HG03432 (cell line): ENCODE results near the gene PHLPP2.

Experiments
- ATAC-seq: cut with Tn5 transposase; IDR thresholded peaks from one replicate; pipeline ENCODE4 v1.9.1; 2021; ENCODE audit warnings: mild to moderate bottlenecking, moderate library complexity; ENCODE audit not compliant: unreplicated experiment

Gene PHLPP2, protein sequence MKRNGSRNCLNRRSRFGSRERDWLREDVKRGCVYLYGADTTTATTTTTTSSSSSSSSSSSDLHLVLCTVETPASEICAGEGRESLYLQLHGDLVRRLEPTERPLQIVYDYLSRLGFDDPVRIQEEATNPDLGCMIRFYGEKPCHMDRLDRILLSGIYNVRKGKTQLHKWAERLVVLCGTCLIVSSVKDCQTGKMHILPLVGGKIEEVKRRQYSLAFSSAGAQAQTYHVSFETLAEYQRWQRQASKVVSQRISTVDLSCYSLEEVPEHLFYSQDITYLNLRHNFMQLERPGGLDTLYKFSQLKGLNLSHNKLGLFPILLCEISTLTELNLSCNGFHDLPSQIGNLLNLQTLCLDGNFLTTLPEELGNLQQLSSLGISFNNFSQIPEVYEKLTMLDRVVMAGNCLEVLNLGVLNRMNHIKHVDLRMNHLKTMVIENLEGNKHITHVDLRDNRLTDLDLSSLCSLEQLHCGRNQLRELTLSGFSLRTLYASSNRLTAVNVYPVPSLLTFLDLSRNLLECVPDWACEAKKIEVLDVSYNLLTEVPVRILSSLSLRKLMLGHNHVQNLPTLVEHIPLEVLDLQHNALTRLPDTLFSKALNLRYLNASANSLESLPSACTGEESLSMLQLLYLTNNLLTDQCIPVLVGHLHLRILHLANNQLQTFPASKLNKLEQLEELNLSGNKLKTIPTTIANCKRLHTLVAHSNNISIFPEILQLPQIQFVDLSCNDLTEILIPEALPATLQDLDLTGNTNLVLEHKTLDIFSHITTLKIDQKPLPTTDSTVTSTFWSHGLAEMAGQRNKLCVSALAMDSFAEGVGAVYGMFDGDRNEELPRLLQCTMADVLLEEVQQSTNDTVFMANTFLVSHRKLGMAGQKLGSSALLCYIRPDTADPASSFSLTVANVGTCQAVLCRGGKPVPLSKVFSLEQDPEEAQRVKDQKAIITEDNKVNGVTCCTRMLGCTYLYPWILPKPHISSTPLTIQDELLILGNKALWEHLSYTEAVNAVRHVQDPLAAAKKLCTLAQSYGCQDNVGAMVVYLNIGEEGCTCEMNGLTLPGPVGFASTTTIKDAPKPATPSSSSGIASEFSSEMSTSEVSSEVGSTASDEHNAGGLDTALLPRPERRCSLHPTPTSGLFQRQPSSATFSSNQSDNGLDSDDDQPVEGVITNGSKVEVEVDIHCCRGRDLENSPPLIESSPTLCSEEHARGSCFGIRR (N-terminal part only)

GRCh38 chr16:71724320-71724751, at the start of gene PHLPP2:
Gene PHLPP2, minus strand, starts transcription at chr16:71724701. Its CDS starts 9,906 bp downstream, at chr16:71714795.
- ATAC-seq: no peak

DNA sequence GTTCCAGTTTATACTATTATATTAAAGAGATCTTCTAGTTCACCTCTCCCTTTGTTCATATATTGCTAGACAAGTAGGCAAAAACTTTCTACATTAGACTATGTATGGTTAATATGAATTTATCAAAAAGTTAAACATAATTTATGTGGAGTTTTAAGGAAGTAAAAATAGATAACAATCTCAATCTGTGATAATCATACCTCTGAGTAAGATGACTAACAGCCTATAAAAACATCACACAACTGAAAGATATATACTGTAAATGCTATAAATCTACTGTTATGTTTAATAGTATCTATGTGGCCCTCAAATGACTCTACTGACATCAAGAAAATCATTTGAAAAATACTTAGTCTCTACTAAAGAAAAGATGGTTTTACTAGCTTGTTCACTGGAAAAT, 47.1 kb upstream of the PHLPP2 start:
- ATAC-seq: no peak

DNA sequence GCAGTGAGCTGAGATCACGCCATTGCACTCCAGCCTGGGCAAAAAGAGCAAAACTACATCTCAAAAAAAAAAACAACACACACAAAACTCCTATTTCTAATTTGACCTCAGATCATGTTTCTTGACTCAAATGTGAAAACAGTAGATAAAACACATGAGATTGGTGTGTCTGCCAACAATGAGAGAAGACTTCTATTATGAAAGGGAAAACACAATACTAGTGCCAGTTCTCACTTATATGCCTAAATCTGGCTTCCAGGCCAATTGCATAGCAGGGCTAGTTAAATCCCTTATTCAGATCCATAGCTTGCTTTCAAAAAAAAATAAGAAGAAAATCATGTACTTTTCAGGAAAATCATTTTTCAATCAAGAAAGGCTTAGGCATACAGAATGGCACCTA, 44.7 kb upstream of the PHLPP2 start:
- no peak for ATAC-seq

DNA sequence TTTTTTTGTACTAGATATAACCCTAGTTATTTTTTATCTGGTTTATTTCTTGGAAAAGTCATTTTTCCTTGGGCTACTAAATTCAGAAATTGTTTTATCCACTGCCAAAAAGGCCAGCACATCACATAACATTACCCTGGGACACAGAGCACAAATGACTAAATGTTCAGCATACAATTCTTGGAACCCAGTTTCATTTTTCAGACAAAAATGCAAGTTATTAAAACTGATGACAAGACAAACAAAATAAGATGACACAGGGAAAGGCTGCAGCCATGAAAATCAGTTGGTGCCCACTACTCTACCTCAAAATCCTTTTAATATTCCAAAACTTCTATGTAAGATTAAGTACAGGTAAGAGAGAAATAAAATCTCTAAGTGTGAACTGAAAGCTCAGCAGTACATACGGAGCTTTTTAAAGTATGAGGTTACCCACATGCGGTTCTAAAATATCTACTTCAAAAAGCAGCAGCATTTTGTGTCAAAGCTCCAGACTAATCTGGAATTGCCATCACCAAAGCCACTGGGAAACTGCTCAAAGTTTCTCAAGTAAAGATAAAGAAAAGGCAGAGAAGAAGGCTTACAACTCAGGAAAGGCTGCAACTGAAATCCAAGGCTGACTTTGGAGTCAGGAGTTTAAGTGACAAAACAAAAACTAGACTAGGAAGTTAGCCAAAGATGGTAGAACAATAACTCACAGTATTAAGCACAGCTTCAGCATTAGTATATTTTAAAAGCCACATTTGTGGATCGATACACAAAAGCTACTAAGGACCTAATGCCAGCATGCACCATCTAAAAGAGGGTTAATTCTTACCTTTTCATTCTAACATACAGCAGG, 42.8 kb upstream of the PHLPP2 start:
- ATAC-seq: no peak

DNA sequence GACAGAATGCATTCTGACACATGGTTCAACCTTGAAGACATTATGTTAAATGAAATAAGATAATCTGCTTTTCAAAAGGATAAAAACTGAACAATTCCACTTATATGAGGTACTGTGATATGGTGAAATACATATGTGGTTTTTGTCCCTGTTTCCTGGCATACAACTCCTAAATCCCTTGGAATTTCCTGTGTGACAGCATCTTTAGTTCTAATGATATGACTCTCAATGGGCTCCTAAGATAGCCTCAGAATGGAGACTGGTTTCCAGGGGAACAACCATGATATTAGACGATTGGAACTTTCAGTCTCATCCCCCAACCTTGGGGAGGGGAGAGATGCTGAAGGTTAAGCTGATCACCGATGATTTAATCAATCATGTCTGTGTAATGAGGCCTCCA, 37.7 kb upstream of the PHLPP2 start:
- no peak for ATAC-seq

DNA sequence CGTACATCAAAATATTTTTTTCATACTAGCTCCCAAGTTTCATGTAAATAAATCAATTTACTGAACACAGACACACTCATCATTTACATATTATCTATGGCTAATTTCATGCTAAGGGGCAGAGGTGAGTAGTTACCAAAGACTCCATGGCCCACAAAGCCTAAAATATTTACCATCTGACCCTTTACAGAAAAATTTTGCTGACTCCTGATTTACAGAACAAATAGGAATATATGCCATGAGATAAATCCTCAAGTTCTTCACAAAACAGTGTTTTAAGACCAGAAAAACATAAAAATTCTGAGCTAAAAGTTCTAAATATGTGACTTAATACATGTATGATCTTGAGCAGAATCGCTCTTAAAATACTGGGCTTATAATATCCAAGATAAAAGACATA, 36.6 kb upstream of the PHLPP2 start:
- no peak for ATAC-seq

GRCh38 chr16:71758293-71758760, 33.8 kb upstream of the PHLPP2 start:
- ATAC-seq: no peak

DNA sequence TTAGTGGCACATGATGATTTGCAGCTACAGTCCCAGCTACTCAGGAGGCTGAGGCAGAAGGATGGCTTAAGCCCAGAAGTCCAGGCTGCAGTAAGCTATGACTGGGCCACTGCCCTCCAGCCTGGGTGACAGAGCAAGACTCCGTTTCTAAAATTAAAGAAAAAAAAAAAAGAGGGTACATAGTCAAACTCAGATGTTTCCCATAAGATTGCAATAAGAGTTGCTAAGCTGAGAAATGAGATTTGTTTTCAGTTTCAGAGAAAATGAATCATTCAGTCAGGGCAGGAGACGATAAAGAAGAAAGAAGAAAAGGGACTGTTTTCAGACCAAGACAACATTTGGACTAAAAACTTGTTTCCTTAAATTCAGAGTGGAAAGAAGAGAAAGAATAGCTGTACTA, 30.2 kb upstream of the PHLPP2 start:
- no peak for ATAC-seq

DNA sequence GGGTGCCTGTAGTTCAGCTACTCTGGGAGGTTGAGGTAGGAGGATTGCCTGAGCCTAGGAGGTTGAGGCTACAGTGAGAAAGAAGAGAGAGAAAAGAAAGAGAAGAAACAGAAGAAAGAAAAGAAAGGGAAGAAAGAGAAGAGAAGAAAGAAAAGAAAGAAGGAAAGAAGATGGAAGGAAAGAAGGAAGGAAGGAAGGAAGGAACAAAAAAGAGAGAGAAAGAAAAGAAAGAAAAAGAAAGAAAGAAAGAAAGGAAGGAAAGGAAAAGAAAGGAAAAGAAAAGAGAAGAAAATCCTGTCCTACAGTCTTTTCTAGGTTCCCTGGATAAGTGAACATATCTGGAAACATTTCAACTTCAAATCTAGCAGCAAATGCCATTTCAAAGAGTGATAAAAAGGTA, 29.6 kb upstream of the PHLPP2 start:
- no peak for ATAC-seq

DNA sequence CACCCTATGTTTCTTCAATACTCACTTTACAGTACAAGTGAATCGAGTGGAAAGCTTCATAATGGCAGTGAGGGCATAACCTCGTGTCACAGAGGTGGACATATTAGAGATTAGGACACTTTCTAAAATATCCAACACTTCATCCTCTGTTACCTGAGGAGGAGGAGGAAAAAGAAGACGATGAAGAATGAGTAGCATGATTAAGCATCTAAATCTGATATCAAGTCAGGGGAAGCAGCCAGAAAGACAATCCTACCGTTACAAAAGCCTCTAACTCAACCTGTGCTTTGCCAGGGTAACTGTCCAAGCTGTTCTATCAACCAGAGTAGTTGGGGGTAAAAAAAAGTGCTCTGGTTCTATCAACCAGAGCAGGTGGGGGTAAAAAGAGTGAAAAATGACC, 23.7 kb upstream of the PHLPP2 start:
- ATAC-seq: no peak

GRCh38 chr16:71746442-71747046, 22.0 kb upstream of the PHLPP2 start:
- no peak for ATAC-seq

- ATAC-seq: no peak
Observed at GRCh38 chr16:71738855-71739254, 14.4 kb upstream of the PHLPP2 start.

- ATAC-seq: no peak
Observed at GRCh38 chr16:71737501-71737900, 13.0 kb upstream of the PHLPP2 start.

DNA sequence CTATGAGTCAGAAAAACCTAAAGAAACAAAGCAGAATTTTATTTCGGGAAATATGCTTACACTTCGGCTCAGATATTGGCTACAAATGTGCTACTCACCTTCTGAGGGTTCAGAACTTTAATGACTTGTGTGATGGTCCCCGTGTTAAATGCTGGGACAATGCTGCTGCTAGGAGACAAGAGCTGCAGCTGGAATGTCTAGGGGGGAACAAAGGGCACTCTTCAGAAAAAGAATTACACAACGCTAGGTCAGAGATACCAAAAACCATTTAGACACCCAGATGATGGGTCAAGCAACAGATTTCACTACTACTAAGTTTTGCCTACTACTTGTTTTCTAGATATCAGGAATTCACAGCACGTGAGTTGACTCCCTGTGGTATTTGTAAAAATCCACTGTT, 10.0 kb upstream of the PHLPP2 start:
- no peak for ATAC-seq

- no peak for ATAC-seq
Observed at GRCh38 chr16:71732587-71732986, 8.1 kb upstream of the PHLPP2 start.

DNA sequence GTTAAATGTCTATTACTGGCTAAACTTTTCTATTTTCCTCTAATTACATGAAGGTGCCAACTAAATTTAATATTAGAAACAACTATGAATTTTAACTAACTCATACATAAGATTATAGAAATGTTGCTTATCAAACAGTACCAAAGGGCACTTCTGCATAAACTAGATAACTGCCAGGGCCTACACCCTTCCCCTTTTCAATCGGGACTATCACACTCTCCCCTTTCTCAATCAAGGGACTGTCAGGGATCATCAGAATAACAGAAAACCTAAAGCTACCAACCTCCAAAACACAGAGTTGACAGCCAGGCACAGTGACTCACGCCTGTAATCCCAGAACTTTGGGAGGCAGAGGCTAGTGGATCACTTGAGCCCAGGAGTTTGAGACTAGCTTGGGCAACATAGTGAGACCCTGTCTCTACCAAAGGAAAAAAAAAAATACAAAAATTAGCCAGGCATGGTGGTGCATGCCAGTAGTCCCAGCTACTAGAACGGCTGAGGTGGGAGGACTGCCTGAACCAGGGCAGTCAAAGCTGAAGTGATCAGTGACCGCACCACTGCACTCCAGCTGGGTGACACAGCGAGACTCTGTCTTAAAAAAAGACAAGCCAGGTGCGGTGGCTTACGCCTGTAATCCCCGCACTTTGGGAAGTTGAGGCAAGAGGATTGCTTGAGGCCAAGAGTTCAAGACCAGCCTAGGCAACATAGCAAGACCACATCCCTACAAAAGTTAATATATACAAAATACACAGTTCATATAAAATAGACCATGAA, 3.2 kb upstream of the PHLPP2 start:
- no peak for ATAC-seq

- ATAC-seq: no peak
Observed at GRCh38 chr16:71726476-71727315, 2.2 kb upstream of the PHLPP2 start.
